HL-60/S4 (cell line): ENCODE data around the gene YAF2.
"Not testable (repeated sequence)": the region's sequence is repeated elsewhere in the genome, so short reads cannot be mapped to it uniquely, and the experiment has no call there.

Experiments
- in situ Hi-C: fragments of 300-500 bp; cut with MboI; formaldehyde crosslinking; loops from 2 replicates; pipeline ENCODE4 v1.14.3; 2022; ENCODE audit warnings: low sequenced_read_pairs

Gene YAF2

DNA sequence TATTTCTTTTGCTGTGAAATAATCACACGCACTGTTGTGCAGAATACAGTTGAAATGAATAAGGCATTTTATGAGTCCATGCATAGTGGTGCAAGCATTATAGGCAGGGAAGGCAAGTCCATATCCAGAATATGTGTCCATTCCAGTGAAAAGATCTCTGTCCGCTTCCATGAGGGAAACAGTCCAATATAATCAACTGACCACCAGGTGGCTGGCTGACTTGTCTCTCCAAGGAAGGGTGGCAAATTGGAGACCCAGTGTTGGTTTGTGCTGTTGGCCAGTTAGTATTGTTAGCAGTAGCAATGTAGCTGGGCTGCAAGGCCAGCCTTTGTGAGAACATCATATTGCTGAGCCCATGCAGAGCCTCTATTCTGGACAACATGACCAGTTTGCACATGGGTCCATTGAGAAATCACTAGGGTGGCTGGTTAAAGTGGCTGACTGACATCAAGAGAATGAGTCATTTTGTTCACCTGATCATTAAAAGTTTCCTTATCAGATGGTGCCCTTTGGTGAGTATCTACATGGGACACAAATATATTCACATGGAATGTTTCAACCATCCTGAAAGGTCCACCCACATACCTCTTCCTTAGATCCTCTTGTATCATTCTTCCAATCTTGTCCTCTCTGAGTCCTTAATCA lies 17.3 kb upstream of the YAF2 start:
- in situ Hi-C loops: no loop called here

DNA sequence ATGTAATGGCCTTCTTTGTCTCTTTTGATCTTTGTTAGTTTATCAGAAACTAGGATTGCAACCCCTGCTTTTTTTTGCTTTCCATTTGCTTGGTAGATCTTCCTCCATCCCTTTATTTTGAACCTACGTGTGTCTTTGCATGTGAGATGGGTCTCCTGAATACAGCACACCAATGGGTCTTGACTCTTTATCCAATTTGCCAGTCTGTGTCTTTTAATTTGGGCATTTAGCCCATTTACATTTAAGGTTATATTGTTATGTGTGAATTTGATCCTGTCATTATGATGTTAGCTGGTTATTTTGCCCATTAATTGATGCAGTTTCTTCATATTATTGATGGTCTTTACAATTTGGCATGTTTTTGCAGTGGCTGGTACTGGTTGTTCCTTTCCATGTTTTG lies 14.6 kb upstream of the YAF2 start:
- in situ Hi-C loops: not testable (repeated sequence)

DNA sequence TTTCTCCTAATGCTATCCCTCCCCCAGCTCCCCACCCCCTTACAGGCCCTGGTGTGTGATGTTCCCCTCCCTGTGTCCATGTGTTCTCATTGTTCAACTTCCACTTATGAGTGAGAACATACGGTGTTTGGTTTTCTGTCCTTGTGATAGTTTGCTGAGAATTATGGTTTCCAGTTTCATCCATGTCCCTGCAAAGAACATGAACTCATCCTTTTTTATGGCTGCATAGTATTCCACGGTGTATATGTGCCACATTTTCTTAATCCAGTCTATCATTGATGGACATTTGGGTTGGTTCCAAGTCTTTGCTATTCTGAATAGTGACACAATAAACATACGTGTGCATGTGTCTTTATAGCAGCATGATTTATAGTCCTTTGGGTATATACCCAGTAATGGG lies 11.0 kb upstream of the YAF2 start:
- in situ Hi-C loops: not testable (repeated sequence)

DNA sequence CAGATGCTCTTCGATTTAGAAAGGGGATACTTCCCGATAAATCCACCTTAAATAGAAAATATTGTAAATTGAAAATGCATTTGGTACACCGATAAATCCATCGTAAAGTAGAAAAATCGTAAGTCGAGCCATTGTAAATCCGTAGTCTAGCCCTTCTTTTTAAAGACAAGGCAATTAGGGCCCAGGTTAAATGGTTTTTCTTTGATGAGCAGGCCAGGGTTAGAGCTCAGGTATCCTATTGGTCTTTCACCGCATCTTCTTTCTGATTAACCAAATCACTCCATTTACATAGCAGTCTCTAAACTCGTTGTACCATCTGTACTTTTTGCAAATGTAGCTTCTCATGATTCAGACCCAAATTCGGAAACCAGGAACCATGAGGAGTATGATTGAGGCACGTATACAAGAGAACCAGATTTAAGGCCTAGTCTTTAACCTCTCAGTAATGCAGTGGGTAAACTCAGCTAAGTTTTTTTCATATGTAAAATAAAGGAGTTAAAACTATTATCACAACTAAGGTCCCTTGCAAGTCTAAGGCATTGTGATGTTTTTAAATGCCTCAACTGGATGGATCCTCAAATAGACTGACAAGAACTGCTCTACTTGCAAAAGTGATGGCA lies 2.2 kb upstream of the YAF2 start:
- in situ Hi-C loops: no loop called here

DNA sequence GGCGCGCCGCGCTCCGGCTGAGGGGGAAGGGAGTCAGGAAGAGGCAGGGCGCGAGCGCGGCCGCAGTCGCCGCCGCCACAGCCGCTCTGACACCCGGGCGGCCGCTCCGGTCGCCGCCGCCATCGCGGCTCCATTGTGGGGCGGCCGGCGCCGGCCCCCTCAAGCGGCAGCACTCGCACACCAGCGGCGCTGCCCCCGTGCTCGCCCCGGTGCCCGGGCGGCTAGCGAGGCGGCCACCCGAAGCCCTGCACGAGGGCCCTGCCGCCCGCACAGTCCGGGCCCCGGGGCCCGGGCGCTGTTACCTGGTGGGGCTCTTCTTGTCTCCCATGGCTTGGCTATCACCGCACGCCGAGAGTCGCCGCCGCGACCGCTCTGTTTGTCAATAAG lies 202 bp downstream of the YAF2 start:
- in situ Hi-C loops: no loop called here

DNA sequence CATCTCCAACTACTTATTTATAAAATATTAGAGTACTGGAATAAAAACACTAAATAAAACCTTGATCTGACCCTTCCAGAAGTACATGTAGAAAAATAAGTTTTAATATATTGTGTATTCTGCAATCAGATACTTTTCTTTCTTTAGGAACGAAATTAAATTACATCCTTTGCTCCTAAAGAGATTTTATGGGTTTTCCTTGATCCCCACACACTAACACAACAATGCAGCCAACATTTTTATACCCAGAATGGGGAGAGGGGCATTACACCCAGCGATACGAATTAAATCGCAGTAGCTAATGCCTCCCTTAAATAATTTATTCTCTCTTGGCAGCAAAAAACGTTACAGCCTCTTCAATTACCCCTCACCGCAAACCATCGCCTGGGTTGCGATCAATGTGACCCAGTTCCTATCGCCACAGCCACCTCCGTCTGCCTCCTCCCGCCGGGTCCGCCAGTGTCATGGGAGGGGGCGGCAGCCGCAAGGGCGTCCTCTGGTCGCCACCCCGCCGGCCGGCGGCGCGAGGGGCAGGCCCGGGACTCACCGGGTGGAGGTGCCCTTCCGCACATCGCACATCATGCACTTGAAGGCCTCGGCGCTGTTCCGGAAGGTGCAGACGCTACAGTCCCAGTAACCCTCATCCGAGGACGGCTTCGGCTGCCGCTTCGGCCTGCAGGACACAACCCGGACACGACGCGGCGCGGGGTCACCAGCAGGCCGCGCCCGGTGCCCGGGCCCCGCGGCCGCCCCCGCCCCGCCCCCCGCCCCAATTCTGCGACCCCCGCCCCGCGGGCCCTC lies 796 bp downstream of the YAF2 start:
- in situ Hi-C loops: no loop called here

DNA sequence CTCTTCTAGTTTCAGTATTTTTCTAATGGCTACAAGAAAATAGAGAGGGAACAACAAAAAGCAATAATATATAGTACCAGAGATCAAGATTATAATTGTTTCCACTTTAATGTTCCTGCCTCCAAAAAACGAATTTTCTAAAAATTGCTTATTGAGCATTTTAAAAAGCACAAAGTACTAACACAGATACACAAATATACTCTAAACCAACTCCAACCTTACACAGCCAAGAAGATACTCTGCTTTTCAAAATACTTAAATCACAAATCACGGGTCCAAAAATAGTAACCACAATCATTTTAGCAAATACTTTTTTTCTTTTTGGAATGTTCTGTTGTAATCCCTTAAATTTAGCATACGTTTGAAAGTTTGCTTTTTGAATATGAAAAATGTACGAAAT lies 2.0 kb downstream of the YAF2 start:
- in situ Hi-C loops: no loop called here

DNA sequence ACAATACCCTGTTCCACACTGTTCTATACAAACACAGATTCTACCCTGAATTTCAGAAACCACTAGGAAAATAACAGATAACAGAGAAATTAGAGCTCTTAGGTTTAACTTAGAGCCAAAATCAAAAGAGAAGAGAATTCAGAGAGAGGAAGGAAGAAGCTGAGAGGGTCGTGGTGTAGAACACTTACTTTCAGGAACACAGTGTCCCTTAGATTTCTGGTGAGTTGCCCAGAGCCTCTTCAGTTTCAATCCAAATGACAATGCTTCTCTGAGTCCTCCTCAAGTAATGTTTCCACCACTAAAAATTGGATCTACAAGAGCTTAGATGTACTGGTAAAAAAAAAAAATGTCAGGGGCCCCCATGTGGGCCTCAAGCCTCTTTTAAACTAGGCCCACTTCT lies 2.6 kb downstream of the YAF2 start:
- in situ Hi-C loops: no loop called here

DNA sequence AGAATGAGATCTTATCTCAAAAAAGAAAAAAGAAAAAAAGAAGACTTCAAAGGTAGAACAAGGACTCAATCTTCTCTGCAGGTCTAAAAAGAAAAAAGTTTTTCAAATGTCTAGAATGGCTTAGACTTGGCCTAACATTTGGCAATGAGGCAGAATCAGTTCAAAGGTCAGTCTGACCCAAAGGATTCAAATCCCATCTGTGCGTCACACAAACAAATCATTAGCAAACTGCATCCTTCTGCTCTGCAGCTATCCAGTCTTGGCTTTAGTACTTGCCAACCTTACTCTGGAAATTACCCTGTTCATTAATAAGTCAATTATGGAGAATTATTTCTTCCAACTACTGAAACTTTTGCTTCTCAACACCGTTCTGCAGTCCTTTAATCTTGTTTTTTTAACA lies 3.1 kb downstream of the YAF2 start:
- in situ Hi-C loops: no loop called here

DNA sequence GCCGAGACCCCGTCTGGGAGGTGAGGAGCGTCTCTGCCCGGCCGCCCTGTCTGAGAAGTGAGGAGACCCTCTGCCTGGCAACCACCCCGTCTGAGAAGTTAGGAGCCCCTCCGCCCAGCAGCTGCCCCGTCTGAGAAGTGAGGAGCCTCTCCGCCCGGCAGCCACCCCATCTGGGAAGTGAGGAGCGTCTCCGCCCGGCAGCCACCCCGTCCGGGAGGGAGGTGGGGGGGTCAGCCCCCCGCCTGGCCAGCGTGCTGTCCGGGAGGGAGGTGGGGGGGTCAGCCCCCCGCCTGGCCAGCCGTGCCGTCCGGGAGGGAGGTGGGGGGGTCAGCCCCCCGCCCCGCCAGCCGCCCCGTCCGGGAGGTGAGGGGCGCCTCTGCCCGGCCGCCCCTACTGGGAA lies 10.5 kb downstream of the YAF2 start:
- in situ Hi-C loops: not testable (repeated sequence)

DNA sequence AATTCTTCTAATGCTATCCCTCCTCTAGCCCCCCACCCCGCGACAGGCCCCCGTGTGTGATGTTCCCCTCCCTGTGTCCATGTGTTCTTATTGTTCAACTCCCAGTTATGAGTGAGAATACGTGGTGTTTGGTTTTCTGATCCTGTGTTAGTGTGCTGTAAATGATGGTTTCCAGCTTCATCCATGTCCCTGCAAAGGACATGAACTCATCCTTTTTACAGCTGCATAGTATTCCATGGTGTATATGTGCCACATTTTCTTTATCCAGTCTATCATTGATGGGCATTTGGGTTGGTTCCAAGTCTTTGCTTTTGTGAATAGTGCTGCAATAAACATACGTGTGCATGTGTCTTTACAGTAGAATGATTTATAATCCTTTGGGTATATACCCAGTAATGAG lies 13.5 kb downstream of the YAF2 start:
- in situ Hi-C loops: not testable (repeated sequence)

DNA sequence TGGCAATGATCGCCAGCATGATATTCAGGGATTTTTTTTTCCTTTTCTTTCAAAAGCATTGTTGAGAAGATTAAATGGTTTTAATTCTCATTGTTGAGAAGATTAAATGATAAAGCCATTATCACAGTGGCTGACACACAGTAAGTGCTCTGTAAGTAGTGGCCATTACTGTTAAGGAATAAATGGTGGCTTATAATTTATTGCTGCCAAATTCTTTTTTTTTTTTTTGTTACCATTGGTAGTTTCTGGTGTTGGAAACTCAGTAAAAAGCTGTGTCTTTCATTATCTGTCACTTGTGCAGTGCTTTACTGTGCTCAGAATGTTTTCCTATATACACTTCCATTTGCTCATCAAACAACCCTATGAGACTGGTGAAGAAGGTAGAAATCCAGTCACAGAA lies 15.3 kb downstream of the YAF2 start:
- in situ Hi-C loops: no loop called here

DNA sequence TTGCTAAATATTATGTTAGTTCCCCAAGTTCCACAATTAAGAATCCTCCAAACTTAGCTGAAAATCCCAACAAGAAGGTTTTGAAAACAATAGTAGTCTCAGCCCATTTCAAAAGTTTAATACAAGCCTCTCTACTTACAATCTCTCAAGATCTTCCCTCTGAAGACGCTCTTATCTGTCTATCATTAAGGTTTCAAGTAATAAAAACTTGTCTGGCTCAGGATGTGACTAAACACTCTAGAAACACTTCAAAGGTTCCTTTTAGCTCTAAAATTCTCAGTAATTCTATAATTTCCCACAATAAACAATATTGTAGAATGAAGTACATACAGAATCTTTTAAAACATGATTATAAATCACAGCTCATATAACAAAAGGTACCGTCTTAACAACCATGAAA lies 16.3 kb downstream of the YAF2 start:
- in situ Hi-C loops: no loop called here

DNA sequence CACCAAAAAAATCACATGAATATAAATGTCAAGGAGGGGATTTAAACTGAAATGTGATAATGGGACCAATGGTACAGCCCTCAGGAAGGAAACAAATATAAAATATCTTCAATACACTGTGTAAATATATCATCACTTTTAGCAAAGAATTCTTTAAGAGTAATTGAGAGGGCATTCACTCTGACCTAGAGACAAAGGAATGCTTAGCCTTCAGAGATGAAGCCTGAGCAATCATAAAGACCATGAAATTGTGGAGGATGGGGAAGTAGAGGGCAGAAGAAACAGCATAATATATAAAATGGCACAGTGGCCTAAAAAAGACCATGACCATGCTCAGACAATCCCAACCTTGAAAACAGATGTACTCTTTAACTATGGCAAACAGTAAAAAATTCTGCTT lies 20.4 kb downstream of the YAF2 start:
- in situ Hi-C loops: no loop called here

DNA sequence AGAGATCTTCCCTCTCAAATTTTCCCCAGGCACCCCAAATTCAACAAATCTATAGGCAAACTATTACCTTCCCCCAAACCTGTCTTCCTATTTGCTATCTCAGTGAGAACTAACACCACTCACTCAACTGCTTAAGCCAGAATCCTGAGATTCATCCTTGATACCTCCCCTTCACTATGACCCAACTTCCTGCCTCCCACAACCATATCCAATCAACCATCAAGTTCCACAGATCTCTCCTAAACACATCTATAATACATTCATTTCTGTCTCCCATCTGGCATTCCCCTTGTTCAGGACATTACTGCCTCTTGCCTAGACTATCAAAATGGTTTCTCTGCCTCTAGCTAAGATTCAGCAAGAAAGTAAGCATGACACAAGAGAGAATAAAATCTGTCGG lies 21.3 kb downstream of the YAF2 start:
- in situ Hi-C loops: no loop called here

DNA sequence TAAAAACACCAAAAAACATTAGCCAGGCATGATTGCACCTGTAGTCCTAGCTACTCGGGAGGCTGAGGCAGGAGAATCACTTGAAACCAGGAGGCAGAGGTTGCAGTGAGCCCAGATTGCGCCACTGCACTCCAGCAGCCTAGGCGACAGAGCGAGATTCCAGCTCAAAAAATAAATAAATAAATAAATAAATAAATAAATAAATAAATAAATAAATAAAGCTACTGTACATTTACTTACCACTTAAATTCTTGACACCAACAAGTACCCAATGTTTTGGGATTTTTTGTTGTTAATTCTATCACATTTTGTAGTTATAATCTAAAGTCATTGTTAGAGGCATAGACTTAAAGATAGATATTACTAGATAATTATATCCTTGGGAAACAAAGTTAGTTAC lies 22.3 kb downstream of the YAF2 start:
- in situ Hi-C loops: not testable (repeated sequence)

DNA sequence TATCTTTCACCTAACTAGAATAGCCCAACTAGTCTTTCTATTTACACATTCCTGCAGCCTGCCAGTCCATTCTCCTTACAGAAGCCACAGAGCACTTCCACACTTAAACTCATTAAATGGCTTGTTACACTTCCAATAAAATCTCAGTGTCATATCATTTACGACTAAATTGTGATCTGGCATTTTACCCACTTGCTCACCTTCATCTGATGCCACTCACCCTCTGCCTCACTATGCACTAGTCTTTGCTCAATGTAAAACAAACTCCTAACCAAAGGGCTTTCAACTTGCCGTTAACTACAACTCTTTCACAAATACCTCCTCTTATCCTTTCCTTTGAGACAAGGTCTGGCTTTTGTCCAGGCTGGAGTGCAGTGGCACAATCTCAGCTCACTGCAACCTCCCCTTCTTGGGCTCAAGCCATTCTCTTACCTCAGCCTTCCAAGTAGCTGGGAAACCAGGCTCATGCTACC lies 24.1 kb downstream of the YAF2 start:
- in situ Hi-C loops: no loop called here

DNA sequence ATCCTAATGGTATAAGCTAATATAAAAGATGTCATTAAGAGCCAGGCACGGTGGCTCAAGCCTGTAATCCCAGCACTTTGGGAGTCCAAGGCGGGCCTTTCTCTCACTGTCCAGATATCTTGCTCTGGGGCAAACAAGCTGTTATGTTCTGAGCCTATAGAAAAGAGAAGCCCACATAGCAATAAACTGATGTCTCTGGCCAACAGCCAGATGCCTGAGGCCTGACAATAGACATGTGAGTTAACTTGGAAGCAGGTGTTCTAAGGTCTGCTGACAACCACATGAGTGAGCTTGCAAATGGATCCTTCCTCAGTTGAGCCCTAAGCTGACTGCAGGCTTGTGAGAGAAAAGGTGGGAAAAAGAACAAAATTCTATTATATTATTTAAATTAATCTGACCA lies 25.0 kb downstream of the YAF2 start:
- in situ Hi-C loops: no loop called here

DNA sequence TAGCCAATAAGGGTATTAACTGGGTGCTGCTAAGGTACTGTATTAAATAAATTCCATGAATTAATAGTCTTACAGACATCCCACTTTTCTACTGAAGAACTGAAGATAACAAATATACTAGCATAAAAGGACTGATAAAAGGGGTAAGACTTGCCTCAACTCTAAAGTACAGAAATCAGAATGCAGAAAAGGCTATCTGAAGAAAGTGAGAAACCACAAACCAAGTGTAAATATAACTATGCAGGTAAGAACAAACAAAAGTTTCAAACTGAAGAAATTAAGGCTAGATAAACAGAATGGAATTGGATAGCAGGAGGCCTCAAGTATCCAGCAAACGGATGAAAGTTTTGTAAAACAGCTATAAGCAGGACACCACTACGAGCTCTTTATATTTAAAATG lies 29.5 kb downstream of the YAF2 start:
- in situ Hi-C loops: no loop called here

DNA sequence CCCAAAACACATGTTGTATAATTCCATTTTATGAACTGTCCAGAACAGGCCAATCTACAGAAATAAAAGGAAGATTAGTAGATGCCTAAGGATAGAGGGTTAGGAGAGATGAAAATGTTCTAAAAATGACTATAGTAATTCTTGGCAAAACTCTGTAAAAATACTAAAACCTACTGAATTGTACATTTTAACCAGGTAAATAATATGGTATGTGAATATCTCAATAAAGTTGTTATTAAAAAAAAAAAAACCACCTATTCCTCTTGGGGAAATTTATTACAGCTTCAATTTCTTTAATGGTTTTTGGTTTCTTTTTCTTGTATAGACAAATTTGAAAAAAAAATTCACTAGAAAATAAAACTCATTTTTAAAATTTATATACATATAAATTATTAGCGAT lies 33.2 kb downstream of the YAF2 start:
- in situ Hi-C loops: no loop called here

DNA sequence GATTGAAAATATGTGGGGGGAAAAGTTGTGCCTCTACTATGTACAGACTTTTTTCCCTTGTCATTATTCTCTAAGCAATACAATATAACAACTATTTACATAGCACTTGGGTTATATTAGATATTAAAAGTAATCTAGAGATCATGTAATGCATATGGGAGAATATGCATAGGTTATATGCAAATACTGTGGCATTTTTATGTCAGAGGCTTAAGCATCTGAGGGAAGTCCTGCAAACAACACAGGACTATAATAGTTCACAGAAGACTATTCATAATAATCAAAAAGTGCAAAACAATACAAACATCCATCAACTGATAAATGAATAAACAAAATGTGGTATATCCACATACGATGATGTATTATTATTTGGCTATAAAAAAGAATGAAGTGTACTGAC lies 33.7 kb downstream of the YAF2 start:
- in situ Hi-C loops: no loop called here

DNA sequence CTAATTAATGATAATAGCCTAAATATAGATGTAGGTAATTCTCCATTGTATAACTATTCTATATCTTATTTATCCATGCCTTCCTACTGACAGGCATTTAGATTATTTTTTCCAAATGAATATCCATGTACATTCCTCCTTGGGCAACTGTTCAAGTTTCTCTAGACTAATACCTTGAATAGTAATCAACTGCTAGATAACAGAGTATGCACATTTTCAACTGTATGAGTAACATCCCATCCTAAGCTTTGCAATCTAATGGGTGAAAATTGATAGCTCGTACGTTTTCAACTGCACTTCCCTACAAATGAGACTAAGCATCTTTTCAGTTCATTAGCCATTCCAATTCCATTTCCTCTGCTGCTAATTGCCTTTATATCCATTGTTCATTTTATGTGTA lies 37.0 kb downstream of the YAF2 start:
- in situ Hi-C loops: no loop called here
